Activated CD4-positive, CD25-positive, alpha-beta regulatory T cell treated with anti-CD3 and anti-CD28 coated beads, Interleukin-2, amount 50 U/mL, for 16 hours (primary cell): Measurements from ENCODE around the gene CSTPP1.
"Not testable (repeated sequence)": the region's sequence is repeated elsewhere in the genome, so short reads cannot be mapped to it uniquely, and the experiment has no call there.

Source experiments
- DNase-seq: peaks from one replicate; pipeline ENCODE4 v3.0.0-alpha.2; 2020; ENCODE audit warnings: low read depth, low spot score

The CSTPP1 gene

DNA sequence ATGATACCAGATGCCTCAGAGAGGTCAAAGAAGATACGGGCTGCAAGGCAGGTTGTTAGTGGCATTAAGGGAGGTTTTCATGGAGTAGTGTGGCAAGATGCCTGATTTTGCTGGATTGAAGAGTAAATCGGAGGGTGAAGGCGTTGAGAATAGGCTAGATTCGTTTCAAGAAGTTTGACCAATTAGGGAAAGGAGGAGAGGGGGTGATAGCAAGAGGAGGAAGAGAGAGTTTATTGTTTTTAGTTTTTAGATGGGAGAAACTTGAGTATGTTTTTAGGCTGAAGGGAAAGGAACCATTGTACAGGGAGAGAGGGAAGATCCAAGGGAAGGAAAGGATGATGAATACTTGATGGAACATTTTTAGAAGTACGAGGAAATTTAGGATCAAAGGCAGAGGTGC is 16.5 kb downstream of the CSTPP1 start:
- DNase-seq: no peak

DNA sequence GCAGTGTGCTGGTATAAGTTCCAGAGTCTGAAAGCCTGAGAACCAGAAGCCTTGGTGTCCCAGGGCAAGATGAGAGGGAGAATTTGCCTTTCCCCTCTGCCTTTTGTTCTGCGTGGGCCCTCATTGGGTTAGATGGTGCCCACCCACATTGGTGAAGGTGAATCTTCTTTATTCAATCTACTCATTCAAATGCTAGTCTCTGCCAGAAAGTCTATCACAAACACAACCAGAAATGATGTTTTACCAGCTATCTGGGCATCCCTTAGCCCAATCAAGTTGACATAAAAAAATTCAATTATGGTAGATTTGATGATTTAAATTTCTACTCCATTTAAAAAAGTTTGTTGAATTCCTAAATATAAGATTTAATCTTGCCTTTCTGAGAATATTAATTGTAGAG is 22.2 kb downstream of the CSTPP1 start:
- no peak for DNase-seq

DNA sequence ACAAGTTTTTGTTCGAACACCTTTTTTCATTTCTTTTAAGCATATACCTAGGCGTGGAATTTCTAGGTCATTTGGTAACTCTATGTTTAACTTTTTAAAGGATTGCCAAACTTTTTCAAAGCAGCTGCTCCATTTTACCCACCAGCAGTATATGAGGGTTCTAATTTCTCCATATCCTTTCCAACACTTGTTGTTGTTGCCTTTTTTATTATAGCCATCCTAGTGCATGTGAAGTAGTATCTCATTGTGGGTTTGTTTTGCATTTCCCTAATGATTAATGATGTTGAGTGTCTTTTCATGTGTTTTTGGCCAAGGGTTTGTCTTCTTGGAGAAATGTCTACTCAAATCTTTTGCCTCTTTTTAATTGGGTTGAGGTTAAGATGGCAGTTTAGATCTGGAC is 24.5 kb downstream of the CSTPP1 start:
- no peak for DNase-seq

DNA sequence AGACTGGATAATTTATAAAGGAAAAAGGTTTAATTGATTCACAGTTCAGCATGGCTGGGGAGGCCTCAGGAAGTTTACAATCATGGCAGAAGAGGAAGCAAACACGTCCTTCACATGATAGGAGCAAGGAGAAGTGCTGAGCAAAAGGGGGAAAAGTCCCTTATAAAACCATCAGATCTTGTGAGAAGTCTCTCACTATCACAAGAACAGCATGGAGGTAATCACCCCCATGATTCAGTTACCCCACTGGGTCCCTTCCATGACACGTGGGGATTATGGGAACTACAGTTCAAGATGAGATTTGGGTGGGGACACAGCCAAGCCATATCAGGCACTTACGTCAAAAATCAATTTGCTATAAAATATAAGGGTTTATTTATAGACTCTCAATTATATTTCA is 25.3 kb downstream of the CSTPP1 start:
- not testable (repeated sequence) for DNase-seq

DNA sequence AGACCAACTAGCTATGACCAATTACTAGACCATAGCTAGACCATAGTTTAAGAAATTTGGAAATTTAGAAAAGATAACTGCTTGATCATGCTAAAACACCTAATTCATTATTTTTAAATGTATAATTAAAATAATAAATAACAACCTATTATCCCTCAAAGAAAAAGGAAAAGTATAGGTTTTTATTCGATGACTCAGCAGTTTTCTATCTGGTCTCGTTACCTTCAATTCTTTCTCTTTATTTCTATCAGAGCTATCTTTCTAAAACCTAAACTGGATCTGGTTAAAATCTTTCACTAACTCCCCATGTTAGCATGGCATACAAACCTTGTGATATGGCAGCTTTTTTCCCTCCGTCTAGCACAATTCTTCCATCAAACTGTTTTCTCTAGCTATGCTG is 27.3 kb downstream of the CSTPP1 start:
- DNase-seq: no peak

DNA sequence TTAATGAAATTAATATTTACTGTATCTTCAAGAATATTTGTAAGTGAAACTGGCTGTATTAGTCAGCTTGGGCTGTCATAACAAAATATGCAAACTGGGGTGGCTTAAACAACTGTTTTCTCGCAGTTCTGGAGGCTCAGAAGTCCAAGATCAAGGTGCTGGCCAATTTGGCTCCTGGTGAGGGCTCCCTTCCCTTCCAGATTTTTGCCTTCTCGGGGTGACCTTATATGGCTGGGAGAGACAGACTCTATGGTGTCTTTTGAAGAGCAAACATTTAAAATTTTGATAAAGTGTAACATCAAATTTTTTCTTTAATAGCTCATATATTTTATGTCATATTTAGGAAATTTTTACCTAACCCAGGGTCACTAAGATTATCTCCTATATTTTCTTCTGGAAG is 30.2 kb downstream of the CSTPP1 start:
- no peak for DNase-seq

DNA sequence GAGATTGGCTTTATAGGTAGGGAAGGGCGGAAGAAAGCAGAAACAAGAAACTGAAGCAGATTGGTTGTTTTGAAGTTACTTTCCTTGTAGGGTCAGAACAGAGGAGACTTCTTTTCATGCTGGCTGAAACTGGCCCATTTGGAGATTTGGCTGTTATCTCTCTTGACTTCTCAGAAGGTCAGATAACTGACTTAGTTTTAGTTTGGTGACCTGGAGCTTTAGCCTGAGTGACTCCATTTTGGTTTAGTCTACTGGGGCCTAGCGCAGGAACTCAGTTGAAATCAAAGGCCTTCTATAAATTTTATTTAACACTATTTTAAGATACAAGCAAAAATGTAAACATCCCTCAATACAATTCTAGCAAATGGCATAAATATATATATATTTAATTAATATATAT is 31.4 kb downstream of the CSTPP1 start:
- no peak for DNase-seq

DNA sequence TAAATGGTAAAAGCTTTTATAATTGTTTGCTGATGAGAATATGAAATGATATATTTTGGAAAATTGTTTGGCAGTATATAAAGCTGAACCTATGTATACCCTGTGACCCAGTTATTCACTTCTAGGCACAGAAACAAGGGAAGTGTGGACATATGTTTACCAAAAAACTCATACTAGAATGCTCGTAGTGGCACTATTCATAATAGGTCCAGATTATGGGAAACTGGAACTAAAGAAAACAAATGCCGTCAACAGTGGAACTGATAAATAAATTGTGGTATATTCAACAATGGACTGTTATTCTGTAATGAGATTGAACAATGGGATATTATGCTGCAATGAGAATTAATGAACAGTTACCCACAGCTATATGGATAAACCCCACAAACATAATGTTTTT is 32.8 kb downstream of the CSTPP1 start:
- DNase-seq: no peak

DNA sequence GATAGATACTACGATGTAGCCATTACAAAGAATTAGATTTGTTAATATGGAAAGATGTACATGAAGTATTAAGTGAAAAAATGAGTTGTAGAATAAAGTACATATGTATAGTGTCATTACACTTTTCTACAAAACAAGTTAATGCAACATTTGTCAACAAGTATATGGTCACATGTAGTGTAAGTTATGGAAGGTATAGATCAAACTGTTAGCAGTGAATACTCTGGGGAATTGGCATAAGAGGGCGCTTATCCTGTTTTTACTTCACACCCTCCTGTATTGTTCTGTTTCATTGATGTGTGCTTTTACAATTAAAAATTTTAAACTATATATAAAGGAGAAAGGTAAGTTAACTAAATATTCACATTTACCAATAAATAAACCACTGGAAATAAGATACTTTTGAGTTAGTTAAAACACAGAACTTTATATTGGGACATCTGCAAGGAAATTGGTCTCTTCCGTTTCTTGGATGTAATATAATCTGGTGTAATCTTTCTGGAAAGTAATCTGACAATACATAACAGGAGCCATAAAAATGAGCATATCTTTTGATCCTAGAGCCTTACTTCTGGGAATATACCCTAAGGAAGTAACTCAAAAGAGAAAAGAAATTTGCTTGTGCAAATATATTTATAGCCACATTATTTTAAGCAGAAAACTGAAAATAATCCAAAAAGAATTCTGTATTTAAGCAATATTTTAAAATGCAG is 34.5 kb downstream of the CSTPP1 start:
- DNase-seq: no peak

DNA sequence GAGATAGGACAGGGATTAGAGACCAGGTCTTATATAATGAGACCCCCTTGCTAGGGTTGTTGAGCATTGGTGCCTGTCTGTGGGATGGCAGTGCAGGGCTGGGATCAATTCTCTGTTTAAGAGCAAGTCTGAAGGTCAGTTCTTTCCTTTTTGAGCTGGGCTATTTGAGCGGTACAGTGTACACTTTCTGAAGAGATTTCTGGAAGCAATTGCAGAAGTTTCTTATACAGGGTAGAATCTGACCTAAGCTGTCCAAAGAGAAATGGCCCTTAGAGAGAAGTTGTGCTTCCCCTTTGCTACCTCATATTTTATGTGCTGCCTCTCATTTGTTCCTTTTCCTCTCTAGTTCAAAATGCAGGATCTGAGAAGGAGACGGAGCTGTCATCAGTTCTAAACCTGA is 35.8 kb downstream of the CSTPP1 start:
- no peak for DNase-seq

DNA sequence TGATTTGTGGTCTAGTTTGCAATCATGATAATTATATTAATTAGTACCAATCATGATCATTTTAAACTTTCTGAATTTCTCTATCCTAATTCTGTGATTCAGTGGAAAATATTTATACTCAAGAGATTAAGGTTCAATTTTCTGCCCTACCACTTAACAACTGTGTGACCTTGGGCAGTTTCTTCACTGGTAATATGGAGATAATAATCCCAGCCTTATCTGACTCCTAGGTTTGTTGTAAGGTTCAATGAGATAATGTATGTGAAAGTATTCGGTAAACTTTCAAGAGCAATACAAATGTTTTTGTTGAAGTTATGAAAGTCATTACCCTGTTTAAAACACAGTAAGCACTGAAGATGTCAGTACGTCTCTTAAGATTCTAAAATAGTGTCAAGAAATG is 36.3 kb downstream of the CSTPP1 start:
- DNase-seq: no peak

DNA sequence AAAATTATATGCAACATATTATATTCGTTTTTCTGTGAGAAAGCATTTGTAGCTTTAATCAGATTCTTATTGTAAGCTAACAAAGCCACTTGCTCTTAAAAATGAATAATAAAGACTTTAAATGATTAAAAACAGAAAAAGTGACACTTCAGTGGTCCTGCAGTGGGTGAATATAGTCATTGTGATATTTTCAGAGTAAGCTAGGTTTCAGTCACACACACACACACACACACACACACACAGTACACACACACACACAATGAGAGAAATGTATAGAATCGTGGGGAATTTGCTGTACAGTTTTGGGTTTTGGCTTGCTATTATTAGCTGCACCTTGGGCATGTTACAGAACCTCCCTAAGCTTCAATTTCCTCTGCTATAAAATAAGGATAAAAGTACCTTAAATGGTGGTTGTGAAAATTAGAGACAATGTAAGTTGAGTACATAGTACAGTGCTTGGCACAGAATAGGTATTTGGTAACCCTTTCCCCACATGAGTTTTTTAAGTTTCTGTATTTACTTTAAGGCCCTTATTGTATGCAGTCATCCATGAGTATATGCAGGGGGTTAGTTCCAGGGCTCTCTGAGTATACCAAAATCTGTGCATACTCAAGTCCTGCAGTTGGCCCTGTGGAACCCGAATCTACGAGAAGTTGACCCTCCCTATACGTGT is 39.8 kb downstream of the CSTPP1 start:
- no peak for DNase-seq

DNA sequence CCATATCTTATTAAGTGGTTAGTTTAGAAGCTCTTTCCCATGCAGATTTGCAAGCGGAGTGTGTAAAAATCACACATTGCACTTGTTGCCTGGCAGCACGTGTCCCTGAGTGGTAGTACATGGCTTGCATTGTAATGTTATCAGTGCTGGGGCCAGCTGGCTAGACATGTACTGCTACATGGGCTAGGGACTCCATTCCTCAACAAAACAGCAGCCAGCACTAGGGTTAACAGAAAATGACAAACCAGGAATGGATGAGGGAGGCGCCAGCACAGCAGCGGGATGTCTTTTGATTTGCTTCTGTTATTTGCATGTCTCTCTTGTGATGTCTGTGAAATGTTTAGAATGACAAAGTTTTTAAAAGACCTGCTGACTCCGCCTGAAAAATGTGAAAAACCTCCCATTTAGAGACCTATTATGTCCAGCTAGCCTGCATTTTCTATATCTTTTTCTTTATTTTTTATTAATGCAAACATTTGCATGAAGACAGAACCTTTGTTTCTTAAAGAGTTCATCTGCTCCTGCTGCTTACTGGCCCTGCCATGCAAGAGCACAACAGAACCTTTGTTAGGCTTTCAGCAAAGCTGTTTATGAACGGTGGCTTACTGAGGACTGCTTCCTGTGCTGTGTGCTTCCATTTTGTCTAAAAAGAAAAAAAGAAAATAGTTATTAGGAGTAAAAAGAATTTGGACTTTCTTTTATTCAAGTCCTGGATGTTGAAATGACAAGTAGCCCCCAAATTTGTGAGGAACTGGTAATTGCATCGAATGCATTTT is 40.7 kb downstream of the CSTPP1 start:
- no peak for DNase-seq

DNA sequence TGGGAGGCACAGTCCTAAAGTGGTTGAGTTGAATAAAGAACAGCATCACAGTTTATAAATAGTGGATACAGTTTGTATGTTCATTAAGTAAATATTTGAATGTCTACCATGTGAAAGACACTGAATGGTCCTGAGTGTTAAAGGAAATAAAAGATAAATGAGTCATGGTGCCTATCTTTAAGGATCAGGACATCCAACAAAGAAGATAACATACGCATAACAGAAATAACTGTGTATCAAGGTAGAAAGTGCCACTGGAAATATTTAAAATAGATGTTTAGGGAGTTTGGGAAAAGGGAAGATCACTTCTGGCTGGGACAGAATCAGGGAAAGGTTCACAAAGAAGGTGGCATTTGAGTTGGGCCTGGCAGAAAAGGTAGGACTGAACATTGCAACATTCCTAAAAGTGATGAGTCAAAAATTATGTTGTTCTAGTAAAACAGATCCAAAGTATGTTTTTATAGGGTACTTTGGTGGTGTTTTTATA is 41.5 kb downstream of the CSTPP1 start:
- no peak for DNase-seq

DNA sequence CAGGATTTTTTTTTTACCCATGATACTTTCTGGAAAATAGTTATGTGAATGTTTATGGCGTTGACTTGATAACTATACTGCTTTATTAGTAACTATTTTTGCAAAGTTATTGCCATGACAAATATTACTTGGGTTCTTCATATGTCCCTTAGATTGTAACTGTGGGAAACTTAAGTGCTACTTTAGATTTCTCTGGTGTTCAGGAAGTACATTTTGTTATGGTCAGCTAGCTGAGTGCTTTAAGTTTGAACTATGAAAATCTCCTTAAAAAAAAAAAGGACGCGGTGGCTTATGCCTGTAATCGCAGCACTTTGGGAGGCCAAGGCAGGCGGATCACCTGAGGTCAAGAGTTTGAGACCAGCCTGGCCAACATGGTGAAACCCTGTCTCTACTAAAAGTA is 42.8 kb downstream of the CSTPP1 start:
- DNase-seq: no peak

DNA sequence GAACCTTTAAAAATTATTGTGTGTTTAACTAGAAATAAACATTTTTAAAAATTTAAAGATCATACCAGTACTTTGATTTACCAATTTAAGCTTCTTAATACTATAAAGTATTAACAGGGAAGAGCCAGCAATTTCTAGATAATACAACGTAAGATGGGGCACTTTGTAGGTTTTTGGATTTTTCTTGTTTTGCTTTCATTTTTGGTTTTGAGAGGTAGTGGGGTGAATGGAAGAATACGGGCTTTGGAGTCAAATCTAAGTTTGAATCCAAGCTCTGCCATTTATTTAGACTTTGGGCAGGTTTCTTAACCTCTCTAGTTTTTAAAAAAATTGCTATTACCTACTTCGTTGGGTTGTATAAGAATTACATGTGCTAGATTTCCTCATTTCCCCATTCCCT is 44.9 kb downstream of the CSTPP1 start:
- DNase-seq: no peak

DNA sequence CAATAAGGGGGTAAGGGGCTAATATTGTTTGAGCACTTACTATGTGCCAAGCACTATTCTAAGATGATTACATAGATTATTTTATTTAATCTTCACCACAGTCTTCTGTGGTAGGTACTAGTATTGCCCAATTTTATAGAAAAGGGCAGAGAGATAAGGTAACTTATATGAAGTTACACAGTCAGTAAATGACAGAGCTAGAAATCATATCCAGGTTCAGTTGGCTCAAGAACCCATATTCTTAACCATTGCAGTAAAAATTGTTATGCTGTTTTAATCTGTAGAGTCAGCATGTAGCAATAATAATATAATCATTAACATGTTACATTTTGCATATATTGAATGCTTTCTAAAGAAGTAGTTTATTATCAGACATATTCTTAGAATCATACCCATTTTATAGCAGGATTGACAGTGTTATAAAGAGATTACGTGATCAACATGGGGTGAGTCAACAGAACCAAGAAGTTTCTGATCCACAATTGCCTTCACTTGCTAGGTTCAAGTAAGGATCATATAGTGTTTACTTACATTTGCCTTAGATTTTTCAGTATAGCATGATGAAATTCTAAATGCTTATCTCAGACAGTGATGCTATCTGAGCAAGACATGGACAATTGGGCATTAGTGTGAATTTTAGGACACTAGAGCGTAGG is 46.4 kb downstream of the CSTPP1 start:
- no peak for DNase-seq

DNA sequence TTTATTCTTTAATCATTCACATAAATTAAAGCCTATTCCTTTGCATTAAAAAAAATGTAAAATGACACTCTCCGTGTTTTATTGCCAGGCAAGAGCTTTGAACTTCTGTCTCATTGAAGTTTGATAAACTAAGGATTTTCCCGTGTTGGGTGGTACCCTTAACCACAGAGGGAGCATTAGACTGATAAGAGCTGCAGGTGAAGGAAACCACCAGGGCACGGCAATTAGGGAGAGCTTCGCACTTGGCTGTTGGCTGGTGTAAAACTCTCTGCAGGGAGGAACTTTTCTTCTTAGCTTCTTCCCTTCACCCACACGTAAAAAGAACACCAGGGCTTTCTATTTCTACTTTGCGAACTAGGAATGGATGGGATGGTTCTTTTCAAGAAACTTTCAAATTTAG is 47.0 kb downstream of the CSTPP1 start:
- DNase-seq: no peak

DNA sequence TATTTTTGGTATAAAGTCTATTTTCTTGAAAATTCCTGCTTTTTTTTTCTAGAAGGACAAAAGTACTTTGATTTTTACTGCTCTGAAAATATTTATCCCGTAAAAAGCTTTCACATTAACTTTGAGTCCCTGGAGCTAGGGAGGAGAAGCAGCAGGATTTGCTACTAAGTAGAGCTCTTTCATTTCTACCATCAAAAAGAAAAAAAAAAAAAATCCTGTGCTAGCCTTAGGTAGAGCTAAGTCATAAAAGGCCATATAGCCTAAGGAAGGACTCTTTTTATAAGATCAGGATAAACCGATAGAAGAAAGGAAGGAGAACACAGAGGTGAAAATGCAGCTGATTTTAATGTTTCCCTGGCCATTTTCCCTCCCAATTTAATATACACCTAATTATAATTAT is 48.0 kb downstream of the CSTPP1 start:
- DNase-seq: no peak

DNA sequence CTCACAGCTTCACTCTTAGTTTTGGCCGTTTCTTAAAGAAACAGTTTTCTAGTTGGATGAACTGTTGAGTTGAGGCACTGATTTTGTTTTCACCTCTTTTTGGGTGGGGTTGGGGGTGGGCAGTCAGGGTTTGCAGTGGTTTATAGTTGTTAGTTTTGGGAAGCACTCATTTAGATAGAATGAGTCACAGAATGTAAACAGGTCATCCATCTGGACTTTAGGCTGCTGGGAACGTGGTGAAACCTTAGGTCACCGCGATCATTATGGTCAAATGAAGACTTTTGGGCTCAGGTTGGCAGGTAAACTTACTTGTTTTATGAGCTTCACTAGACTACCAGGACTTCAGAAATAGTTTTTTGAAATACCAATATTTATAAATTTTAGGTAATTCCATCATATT is 48.4 kb downstream of the CSTPP1 start:
- no peak for DNase-seq

DNA sequence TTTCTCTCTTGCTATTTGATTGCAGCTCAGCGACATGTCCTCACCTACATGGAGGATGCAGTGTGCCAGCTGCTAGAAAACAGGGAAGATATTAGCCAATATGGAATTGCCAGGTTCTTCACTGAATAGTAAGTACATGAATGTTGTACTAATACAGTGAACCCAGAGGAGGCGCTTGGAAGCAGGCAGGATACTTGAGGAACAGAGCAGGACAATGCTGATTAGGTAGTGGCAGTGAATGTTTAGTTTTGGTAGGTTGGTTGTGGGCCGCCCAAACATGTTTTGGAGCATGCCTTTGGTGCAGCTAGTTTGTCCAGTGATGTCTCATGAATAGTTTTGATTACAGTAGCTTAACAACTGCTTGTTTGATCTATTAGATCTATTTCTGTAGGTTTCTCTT is 50.6 kb downstream of the CSTPP1 start:
- no peak for DNase-seq

DNA sequence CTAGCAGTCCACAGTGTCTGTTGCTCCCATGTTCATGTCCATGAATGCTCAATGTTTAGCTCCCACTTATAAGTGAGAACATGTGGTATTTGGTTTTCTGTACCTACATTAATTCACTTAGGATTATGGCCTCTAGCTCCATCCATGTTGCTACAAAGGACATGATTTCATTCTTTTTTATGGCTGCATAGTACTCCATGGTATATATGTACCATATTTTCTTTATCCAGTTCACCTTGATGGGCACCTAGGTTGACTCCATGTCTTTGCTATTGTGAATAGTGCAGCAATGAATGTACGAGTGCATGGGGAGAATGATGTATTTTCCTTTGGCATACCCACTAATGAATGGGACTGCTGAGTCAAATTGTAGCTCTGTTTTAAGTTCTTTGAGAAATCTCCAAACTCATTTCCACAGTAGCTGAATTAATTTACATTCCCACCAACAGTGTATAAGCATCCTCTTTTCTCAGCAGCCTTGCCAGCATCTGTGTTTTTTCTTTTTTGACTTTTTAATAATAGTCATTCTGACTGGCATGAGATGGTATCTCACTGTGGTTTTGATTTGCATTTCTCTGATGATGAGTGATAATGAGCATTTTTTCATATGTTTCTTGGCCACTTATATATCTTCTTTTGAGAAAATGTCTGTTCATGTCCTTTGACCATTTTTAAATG is 53.4 kb downstream of the CSTPP1 start:
- DNase-seq: not testable (repeated sequence)
